HCT116 (cell line): Measurements from ENCODE around the gene MLLT6.

Source experiments
- EZH2phosphoT487 ChIP-seq: fragments of 200-600 bp; IDR thresholded peaks from 2 replicates; pipeline ENCODE4 v1.6.1; 2018; ENCODE audit warnings: antibody characterized with exemption, borderline replicate concordance
- TF ChIP-seq, protein P1 (sequence below), 3 experiments: fragments of 200-600 bp in 1 of 3; sonication (generic) in 1 of 3; IDR thresholded peaks in 2 of 3; conservative IDR thresholded peaks in 1 of 3; 2 replicates each; pipeline ENCODE4 v1.5.1; 2012 to 2017; ENCODE audit warnings: low read depth in 2 of 3, low read length in 2 of 3, antibody characterized with exemption in 1 of 3, borderline replicate concordance in 1 of 3, control low read depth in 1 of 3, mild to moderate bottlenecking in 1 of 3, mixed read lengths in 1 of 3, mixed run types in 1 of 3, moderate library complexity in 1 of 3; ENCODE audit not compliant: insufficient read depth in 1 of 3

DNA sequence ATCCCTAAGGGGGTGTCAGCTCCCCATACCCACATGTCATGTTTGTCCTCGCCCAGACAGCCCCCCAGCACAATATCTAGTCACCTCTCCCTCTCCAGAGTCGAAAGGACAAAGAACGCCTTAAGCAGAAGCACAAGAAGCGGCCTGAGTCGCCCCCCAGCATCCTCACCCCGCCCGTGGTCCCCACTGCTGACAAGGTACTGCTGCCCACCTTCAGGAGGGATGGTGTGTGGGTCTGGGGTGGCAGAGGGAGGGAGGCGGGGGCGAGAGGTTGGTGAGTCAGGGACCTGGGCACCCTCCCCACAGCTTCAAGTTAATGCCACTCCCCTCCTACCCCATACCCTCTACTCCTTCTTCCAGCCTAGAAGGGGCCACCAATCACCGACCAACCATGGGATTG is 7.5 kb downstream of the MLLT6 start:
- TF ChIP-seq, protein P1, sequence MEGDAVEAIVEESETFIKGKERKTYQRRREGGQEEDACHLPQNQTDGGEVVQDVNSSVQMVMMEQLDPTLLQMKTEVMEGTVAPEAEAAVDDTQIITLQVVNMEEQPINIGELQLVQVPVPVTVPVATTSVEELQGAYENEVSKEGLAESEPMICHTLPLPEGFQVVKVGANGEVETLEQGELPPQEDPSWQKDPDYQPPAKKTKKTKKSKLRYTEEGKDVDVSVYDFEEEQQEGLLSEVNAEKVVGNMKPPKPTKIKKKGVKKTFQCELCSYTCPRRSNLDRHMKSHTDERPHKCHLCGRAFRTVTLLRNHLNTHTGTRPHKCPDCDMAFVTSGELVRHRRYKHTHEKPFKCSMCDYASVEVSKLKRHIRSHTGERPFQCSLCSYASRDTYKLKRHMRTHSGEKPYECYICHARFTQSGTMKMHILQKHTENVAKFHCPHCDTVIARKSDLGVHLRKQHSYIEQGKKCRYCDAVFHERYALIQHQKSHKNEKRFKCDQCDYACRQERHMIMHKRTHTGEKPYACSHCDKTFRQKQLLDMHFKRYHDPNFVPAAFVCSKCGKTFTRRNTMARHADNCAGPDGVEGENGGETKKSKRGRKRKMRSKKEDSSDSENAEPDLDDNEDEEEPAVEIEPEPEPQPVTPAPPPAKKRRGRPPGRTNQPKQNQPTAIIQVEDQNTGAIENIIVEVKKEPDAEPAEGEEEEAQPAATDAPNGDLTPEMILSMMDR (IDR thresholded peaks at IDR 0.05 in 2 of 3, conservative IDR thresholded peaks at IDR 0.05 in 1 of 3; ENCODE audit: borderline replicate concordance in 1 of 3, insufficient read depth in 1 of 3, low read depth in 2 of 3, low read length in 2 of 3), result no peak
- no peak for TF ChIP-seq EZH2phosphoT487
